ENCODE data around the gene ESPNL.
"Not testable (repeated sequence)": the region's sequence is repeated elsewhere in the genome, so short reads cannot be mapped to it uniquely, and the experiment has no call there.

The ESPNL gene

DNA sequence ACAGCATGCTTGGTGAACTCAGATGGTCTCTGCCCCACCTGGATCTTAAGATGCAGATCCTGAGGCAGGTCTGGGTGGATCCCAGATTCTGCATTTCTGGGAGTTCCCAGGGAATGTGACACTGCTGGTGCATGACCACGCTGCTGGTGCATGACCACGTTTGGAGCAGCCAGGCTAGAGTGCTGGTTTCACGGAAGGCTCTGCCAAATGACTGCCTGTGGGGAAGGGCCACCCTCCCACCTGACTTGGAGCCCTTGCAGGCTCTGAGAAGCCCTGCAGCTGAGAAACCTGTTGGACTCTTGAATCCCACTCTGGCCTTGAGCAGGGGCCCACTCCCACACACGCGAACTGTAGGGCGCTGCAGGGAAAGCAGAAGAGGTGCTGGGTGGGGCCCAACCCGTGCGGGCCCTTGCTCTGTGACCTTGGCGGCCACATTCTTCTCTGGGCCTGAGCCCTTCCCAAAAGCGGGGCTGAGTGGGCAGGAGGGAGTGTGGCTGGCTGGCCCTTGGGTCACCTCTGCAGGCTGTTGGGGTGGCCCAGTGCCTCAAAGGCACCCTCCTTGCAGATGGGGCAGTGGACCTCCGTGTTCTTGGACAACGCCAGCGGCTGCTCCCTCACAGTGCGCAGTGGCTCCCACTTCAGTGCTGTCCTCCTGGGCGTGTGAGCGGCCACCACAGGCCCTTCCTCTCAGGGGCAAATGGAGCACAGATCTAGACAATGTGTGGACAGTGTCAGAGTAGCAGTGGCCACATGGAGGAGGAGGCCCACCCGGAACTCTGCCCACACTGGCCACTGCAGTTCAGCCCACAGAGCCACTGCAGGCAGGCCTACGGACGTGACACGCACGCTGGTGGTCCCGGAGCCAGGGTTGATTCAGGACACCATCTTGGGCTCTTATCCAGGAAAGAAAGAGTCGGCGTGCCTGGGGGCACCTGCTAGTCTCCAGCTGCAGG is 66.5 kb downstream of the ESPNL start:
- Histone ChIP-seq H3K4me3 (ENCODE audit: extremely low read depth, insufficient read depth, low read length, poor library complexity, severe bottlenecking) (no peak overlapping the region), H3K27ac (ENCODE audit: low read depth, low read length, severe bottlenecking) (no peak overlapping the region), H3K36me3 (ENCODE audit: control insufficient read depth, insufficient read depth, low read length) (peaks cover 37% of the 10 kb centered on the region), H3K4me1 (ENCODE audit: control insufficient read depth, insufficient read depth, low read length, poor library complexity, severe bottlenecking) (peaks cover 21% of the 10 kb centered on the region), H3K9me3 (ENCODE audit: control insufficient read depth, low read length) (no peaks in the 10 kb centered on the region)
- 95% methylated on average over 22 of the region's 24 CpGs for WGBS, 2 experiments (ENCODE audit: insufficient coverage in 2 of 2)

DNA sequence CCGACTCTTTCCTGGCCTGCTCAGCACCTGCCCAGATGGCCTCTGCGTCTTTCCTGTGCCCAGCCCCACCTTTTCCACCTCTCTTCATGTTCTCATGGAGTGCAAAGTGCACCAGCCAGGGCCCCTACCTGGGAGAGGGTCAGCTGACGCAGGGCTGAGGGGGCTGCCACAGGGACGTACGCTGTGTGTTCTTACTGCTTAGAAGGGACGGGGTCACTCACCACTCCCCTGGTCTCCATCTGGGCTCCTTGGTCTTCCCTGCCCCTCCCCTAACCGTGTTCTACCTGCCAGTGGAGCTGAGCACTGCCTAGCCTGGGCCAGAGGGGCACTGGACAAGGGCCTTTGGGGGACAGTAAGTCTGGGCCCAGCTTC is 67.2 kb downstream of the ESPNL start:
- Histone ChIP-seq H3K9me3 (ENCODE audit: control insufficient read depth, low read length) (no peaks in the 10 kb centered on the region), H3K27ac (ENCODE audit: low read depth, low read length, severe bottlenecking) (no peak overlapping the region), H3K4me1 (ENCODE audit: control insufficient read depth, insufficient read depth, low read length, poor library complexity, severe bottlenecking) (peaks cover 21% of the 10 kb centered on the region), H3K36me3 (ENCODE audit: control insufficient read depth, insufficient read depth, low read length) (peaks cover 43% of the 10 kb centered on the region), H3K4me3 (ENCODE audit: extremely low read depth, insufficient read depth, low read length, poor library complexity, severe bottlenecking) (no peak overlapping the region)
- 86 to 98% methylated on average over 2 to 7 of the region's 7 CpGs for WGBS, 2 experiments (ENCODE audit: insufficient coverage in 2 of 2)

DNA sequence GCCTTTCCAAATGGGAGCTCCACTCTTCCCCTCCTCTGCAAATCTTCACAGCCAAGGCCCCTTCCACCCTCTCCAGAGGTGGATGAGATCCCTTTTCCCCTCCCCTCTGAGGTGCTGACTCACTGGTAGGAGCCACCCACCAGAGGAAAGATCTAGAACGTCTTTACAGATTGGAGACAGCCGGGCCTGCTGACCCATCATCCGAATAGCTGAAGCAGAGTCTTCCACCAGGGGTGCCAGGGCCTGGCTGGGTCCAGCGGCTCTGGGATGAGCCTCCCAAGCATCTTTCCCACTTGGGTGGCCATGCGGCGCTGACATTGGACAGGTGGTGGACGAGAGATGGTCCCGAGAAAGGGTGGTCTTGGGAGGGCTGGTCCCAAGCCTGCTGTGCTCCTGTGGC is 67.6 kb downstream of the ESPNL start:
- no peak overlapping the region for H3K4me3 ChIP-seq (ENCODE audit: extremely low read depth, insufficient read depth, low read length, poor library complexity, severe bottlenecking)
- no peak overlapping the region for H3K27ac ChIP-seq (ENCODE audit: low read depth, low read length, severe bottlenecking)
- peaks cover 48% of the 10 kb centered on the region for H3K36me3 ChIP-seq (ENCODE audit: control insufficient read depth, insufficient read depth, low read length)
- peaks cover 21% of the 10 kb centered on the region for H3K4me1 ChIP-seq (ENCODE audit: control insufficient read depth, insufficient read depth, low read length, poor library complexity, severe bottlenecking)
- WGBS, 2 experiments (ENCODE audit: insufficient coverage in 2 of 2) = 90 to 93% methylated on average over 5 to 8 of the region's 8 CpGs
- no peaks in the 10 kb centered on the region for H3K9me3 ChIP-seq (ENCODE audit: control insufficient read depth, low read length)

DNA sequence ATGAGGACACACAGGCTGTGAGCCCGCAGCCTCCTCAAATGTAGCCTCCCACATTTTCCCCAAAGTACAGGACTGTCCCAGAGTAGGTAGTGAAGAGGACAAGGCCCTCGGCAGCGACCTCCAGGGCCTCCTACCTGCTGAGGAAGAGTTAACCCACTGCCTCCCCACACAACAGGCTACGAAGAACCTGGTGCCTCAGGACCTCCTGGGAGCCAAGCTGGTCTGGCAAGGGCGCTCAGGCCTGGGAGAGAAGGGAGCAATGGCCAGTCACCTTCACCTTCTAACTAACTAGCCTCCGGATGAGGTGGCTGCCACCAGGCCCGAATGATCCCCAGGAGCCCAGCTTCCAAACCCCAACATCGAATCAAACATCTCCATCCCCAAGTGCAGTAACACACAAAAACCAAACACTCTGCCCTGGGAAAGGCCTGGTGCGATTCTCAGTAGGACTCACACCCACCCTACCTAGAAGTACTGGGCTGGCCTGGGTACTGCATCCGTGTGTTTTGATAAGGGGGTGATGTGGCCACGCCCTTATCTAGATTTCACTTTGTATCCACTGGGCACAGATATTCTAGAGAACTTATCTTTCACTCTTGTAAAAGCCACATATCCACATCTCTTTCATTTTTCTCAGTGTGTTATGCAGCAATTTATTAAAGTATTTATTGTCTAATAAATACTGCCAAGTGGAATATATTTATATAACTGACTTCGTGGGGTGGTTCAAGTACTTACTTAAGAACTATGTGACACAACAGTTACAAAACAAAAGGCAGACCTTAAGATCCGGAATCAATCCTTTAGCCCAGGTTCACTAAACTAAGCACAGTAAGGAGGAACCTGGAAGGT is 68.3 kb downstream of the ESPNL start:
- H3K36me3 ChIP-seq (ENCODE audit: control insufficient read depth, insufficient read depth, low read length) = peaks cover 54% of the 10 kb centered on the region
- WGBS, 2 experiments (ENCODE audit: insufficient coverage in 2 of 2) = 88 to 100% methylated on average over 4 to 5 of the region's 13 CpGs
- no peak overlapping the region for H3K27ac ChIP-seq (ENCODE audit: low read depth, low read length, severe bottlenecking)

DNA sequence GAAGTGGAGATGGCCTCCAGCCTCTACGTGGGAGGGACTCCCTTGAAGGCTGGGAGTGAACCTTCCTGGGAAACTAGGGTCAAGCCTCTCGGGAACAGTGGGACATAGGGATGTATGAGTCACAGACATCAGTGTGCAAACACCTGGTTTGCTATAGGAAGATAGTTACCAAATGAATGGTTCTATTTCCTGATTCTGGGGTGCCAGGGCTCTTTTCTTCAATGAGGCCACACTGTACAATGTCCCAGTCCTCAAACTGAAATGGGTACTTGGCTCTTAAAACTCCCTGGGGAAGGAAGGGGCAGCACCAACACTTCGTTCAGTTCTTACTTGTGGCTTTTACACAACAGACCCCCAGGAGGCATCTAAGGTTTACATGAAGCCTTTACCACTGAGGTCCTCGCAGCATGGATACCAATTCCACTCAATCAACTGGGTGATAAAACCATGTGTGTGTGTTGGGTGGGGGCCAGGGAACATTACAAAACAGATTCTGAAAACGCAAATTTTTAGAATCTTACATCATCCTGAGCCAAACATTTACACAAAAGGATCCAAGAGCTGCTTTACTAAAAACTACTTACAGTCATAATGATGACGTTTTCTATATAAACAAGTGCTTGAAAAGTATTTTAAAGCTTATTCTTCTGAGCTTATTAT is 69.0 kb downstream of the ESPNL start:
- WGBS, 2 experiments (ENCODE audit: insufficient coverage in 2 of 2) = 94 to 100% methylated on average over 1 to 2 of the region's 6 CpGs
- Histone ChIP-seq H3K9me3 (ENCODE audit: control insufficient read depth, low read length) (no peaks in the 10 kb centered on the region), H3K27ac (ENCODE audit: low read depth, low read length, severe bottlenecking) (peak overlapping the region; percentile 84), H3K4me3 (ENCODE audit: extremely low read depth, insufficient read depth, low read length, poor library complexity, severe bottlenecking) (no peak overlapping the region), H3K4me1 (ENCODE audit: control insufficient read depth, insufficient read depth, low read length, poor library complexity, severe bottlenecking) (peaks cover 21% of the 10 kb centered on the region), H3K36me3 (ENCODE audit: control insufficient read depth, insufficient read depth, low read length) (peaks cover 61% of the 10 kb centered on the region)

More for the DNA sequence above, 68.3 kb downstream of the ESPNL start:
- Histone ChIP-seq H3K9me3 (ENCODE audit: control insufficient read depth, low read length) (no peaks in the 10 kb centered on the region), H3K4me3 (ENCODE audit: extremely low read depth, insufficient read depth, low read length, poor library complexity, severe bottlenecking) (no peak overlapping the region), H3K4me1 (ENCODE audit: control insufficient read depth, insufficient read depth, low read length, poor library complexity, severe bottlenecking) (peaks cover 21% of the 10 kb centered on the region)

DNA sequence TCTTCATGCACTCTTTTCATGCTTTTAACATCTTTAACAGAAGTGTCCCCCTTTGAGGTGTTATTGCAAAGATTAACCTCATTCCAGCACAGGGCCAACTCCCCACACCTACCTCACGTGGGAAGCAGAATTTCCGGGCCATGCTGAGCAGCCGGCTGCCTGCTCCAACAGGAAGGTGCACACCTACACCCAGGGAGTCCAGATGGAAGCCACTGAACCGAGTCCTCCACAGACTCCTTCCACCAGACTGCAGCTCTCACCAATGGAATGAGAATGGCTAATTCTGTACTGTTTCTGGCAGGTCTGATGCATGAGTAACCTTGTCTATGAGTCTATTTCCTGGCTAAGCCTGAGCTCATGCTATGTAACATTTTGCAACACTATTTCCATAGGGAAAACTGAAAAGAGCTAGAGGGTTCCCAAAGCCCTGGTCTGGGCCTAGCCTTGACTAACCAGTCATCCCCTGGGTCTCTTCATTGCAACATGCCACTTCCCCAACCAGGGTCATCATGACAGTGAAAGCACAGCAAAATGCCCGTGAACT is 69.6 kb downstream of the ESPNL start:
- Histone ChIP-seq H3K9me3 (ENCODE audit: control insufficient read depth, low read length) (no peaks in the 10 kb centered on the region), H3K4me1 (ENCODE audit: control insufficient read depth, insufficient read depth, low read length, poor library complexity, severe bottlenecking) (peaks cover 21% of the 10 kb centered on the region), H3K4me3 (ENCODE audit: extremely low read depth, insufficient read depth, low read length, poor library complexity, severe bottlenecking) (no peak overlapping the region), H3K36me3 (ENCODE audit: control insufficient read depth, insufficient read depth, low read length) (peaks cover 66% of the 10 kb centered on the region), H3K27ac (ENCODE audit: low read depth, low read length, severe bottlenecking) (peak overlapping the region; percentile 84)
- 86% methylated on average over 4 of the region's 5 CpGs; no CpG with 5 or more reads in 1 of the 2 experiments for WGBS, 2 experiments (ENCODE audit: insufficient coverage in 2 of 2)

DNA sequence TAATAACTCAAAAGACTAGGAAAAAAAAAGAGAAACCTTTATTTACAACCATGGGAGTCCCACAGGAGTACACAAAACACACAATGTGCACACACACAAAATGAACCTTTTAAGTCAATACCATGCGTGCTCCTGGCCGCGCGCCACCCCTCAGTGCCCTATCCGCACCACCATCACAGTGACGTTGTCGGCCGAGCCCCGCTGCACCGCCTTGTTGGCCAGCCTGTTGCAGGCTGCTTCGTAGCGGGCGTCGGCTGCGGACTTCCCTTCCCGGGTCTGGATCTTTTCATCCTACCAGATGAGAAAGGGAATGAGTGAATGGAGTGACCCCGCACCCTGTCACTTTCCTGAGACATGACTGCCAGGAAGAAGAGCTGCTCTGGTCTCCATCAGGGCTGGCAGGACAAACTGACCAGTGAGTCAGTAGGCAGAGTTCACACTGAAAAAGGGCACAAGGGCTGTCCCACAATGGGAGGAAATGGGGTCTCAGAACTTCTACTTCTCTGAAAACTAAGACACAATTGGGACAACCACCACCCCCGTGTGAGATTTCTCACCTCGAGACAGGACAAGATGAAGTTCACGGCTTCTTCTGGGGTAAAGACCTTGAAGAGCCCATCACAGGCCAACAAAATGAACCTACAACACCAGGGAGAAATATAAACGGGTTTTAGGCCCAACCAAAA is 70.4 kb downstream of the ESPNL start:
- 96 to 99% methylated on average over 12 to 19 of the region's 21 CpGs for WGBS, 2 experiments (ENCODE audit: insufficient coverage in 2 of 2)
- Histone ChIP-seq H3K36me3 (ENCODE audit: control insufficient read depth, insufficient read depth, low read length) (peaks cover 74% of the 10 kb centered on the region), H3K4me3 (ENCODE audit: extremely low read depth, insufficient read depth, low read length, poor library complexity, severe bottlenecking) (no peak overlapping the region), H3K9me3 (ENCODE audit: control insufficient read depth, low read length) (no peaks in the 10 kb centered on the region), H3K4me1 (ENCODE audit: control insufficient read depth, insufficient read depth, low read length, poor library complexity, severe bottlenecking) (peaks cover 21% of the 10 kb centered on the region), H3K27ac (ENCODE audit: low read depth, low read length, severe bottlenecking) (peak overlapping the region; percentile 84)

DNA sequence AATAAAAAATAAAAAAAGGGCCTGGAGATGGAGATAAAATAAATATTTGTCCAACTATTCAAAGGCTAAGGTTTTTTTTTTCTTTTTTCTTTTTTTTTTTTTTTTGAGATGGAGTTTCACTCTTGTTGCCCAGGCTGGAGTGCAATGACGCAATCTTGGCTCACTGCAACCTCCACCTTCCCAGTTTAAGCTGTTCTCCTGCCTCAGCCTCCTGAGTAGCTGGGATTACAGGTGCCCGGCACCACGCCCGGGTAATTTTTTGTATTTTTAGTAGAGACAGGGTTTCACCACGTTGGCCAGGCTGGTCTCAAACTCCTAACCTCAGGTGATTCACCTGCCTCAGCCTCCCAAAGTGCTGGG is 70.9 kb downstream of the ESPNL start:
- Histone ChIP-seq H3K4me1 (ENCODE audit: control insufficient read depth, insufficient read depth, low read length, poor library complexity, severe bottlenecking) (peaks cover 21% of the 10 kb centered on the region), H3K36me3 (ENCODE audit: control insufficient read depth, insufficient read depth, low read length) (peaks cover 77% of the 10 kb centered on the region)
- not testable (repeated sequence) for H3K27ac ChIP-seq (ENCODE audit: low read depth, low read length, severe bottlenecking); H3K4me3 ChIP-seq (ENCODE audit: extremely low read depth, insufficient read depth, low read length, poor library complexity, severe bottlenecking); H3K9me3 ChIP-seq (ENCODE audit: control insufficient read depth, low read length)
- WGBS, 2 experiments (ENCODE audit: insufficient coverage in 2 of 2) = 93% methylated on average over 4 of the region's 5 CpGs; no CpG with 5 or more reads in 1 of the 2 experiments

DNA sequence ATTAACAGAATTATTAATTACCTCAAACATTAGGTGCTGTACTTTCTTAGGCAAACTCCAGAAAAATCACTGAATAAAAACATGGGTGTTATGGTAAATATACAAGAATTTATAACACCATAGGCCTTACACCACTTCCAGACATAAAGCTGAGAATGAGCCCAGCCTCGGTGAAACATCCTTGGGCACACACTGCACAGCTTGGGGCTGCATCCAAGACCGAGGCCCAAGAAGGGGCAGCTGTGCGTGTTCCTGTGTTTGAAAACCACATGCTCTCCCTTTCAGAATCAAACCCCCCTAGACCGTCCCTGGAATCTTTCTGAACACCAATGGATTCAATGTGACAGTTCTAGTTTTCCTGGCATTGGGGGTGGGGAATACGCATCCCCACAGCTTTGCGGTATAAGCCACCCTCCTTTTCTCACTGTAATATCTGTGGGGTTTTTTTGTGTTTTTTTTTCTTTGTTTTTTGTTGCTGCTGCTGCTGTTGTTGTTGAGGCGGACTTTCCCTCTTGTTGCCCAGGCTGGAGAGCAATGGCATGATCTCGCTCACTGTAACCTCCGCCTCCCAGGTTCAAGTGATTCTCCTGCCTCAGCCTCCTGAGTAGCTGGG is 71.5 kb downstream of the ESPNL start:
- H3K36me3 ChIP-seq (ENCODE audit: control insufficient read depth, insufficient read depth, low read length) = peaks cover 82% of the 10 kb centered on the region
- no peak overlapping the region for H3K27ac ChIP-seq (ENCODE audit: low read depth, low read length, severe bottlenecking)
- peaks cover 21% of the 10 kb centered on the region for H3K4me1 ChIP-seq (ENCODE audit: control insufficient read depth, insufficient read depth, low read length, poor library complexity, severe bottlenecking)

More for the DNA sequence above, 71.5 kb downstream of the ESPNL start:
- WGBS, 2 experiments (ENCODE audit: insufficient coverage in 2 of 2) = 93 to 100% methylated on average over 5 to 6 of the region's 9 CpGs
- Histone ChIP-seq H3K4me3 (ENCODE audit: extremely low read depth, insufficient read depth, low read length, poor library complexity, severe bottlenecking) (no peak overlapping the region), H3K9me3 (ENCODE audit: control insufficient read depth, low read length) (no peaks in the 10 kb centered on the region)
